Neural progenitor cell (in vitro differentiated cells): ENCODE results near the gene MAST3. TPM values are rescaled to one million over a fixed set of nuclear protein-coding genes. Genes with fewer than 3 reads are reported as not detected.

ENCODE experiments used
- DNase-seq: peaks from one replicate; pipeline ENCODE4 v3.0.0-alpha.2; 2016; ENCODE audit warnings: low spot score
- H2AFZ ChIP-seq: fragments of 200-600 bp; sonication (generic); replicated peaks from 2 replicates; pipeline ENCODE4 v1.6.1; 2016; ENCODE audit warnings: antibody characterized with exemption
- H3F3A ChIP-seq: fragments of 200-600 bp; sonication (generic); 2 replicates; pipeline ENCODE4 v1.6.1; 2016; ENCODE audit warnings: antibody characterized with exemption, low read depth
- H3K27ac ChIP-seq: fragments of 200-600 bp; sonication (generic); 2 replicates; pipeline ENCODE4 v1.5.1; 2016; ENCODE audit warnings: mild to moderate bottlenecking
- H3K27me3 ChIP-seq: fragments of 200-600 bp; sonication (generic); 2 replicates; pipeline ENCODE4 v1.6.1; 2016; ENCODE audit warnings: mild to moderate bottlenecking, moderate library complexity
- H3K36me3 ChIP-seq: fragments of 200-600 bp; sonication (generic); 2 replicates; pipeline ENCODE4 v1.5.1; 2016
- H3K4me1 ChIP-seq: fragments of 200-600 bp; sonication (generic); 2 replicates; pipeline ENCODE4 v1.6.1; 2016; ENCODE audit warnings: mixed run types
- H3K4me2 ChIP-seq: fragments of 200-600 bp; sonication (generic); 2 replicates; pipeline ENCODE4 v1.6.1; 2016
- H3K4me3 ChIP-seq: fragments of 200-600 bp; sonication (generic); 2 replicates; pipeline ENCODE4 v1.5.1; 2016
- H3K79me2 ChIP-seq: fragments of 200-600 bp; sonication (generic); 2 replicates; pipeline ENCODE4 v1.6.1; 2016; ENCODE audit warnings: low read depth
- H3K9ac ChIP-seq: fragments of 200-600 bp; sonication (generic); 2 replicates; pipeline ENCODE4 v1.6.1; 2016
- H3K9me3 ChIP-seq: fragments of 200-600 bp; sonication (generic); 2 replicates; pipeline ENCODE4 v1.5.1; 2016; ENCODE audit warnings: low read depth
- H4K20me1 ChIP-seq: fragments of 200-600 bp; sonication (generic); 2 replicates; pipeline ENCODE4 v1.6.1; 2016; ENCODE audit warnings: low read depth
- H3K27ac Mint-ChIP-seq: 3 replicates; pipeline ENCODE4 v1.8.0; 2021; ENCODE audit warnings: mixed read lengths
- H3K27me3 Mint-ChIP-seq: 2 replicates; pipeline ENCODE4 v1.8.0; 2022; ENCODE audit warnings: low read depth, mild to moderate bottlenecking, inconsistent platforms, moderate library complexity, mixed read lengths; ENCODE audit not compliant: insufficient read depth
- H3K36me3 Mint-ChIP-seq: 3 replicates; pipeline ENCODE4 v1.8.0; 2021; ENCODE audit warnings: mixed read lengths
- H3K4me1 Mint-ChIP-seq: 3 replicates; pipeline ENCODE4 v1.8.0; 2021; ENCODE audit warnings: mixed read lengths
- H3K4me3 Mint-ChIP-seq: 3 replicates; pipeline ENCODE4 v1.8.0; 2021; ENCODE audit warnings: mild to moderate bottlenecking, moderate library complexity, mixed read lengths
- H3K9me3 Mint-ChIP-seq: 3 replicates; pipeline ENCODE4 v1.8.0; 2020; ENCODE audit warnings: mixed read lengths
- EZH2 ChIP-seq: fragments of 200-600 bp; sonication (generic); IDR thresholded peaks from 2 replicates; pipeline ENCODE4 v1.6.1; 2017; ENCODE audit warnings: antibody characterized with exemption, mild to moderate bottlenecking, moderate library complexity
- EZH2phosphoT487 ChIP-seq: fragments of 200-600 bp; sonication (generic); IDR thresholded peaks from 2 replicates; pipeline ENCODE4 v1.6.1; 2017; ENCODE audit warnings: antibody characterized with exemption
- total RNA-seq: library from RNA; depleted of rRNA; stranded (reverse); fragments of >200 nt; gene quantifications from 2 replicates; pipeline ENCODE4 v1.2.3, GENCODE V29; 2015; ENCODE audit warnings: low replicate concordance
- TF ChIP-seq, protein P1 (sequence below): fragments of 200-600 bp; sonication (generic); IDR thresholded peaks from 2 replicates; pipeline ENCODE4 v1.5.1; 2017; ENCODE audit warnings: antibody characterized with exemption, mild to moderate bottlenecking

The MAST3 gene
- total RNA-seq, 1 donor from 2014 or later = 2.1 TPM

GRCh38 chr19:18194554-18195238 is 97.1 kb downstream of the MAST3 start:
- DNase-seq = peak; percentile 58
- peaks cover 6% of the 10 kb centered on the region for H3K36me3 Mint-ChIP-seq
- Histone ChIP-seq H3K79me2 (peaks cover 8% of the 10 kb centered on the region), H3K4me2 (peak overlapping the region; percentile 93), H4K20me1 (peaks cover 18% of the 10 kb centered on the region), H3K36me3 (no peaks in the 10 kb centered on the region), H3K4me1 (peaks cover 10% of the 10 kb centered on the region), H3K4me3 (peak overlapping the region; percentile 77), H3K9me3 (no peaks in the 10 kb centered on the region), H3K9ac (no peak overlapping the region), H3K27ac (no peak overlapping the region), H3F3A (peaks cover 22% of the 10 kb centered on the region), H3K27me3 (no peaks in the 10 kb centered on the region), H2AFZ (no peak overlapping the region)
- H3K4me1 Mint-ChIP-seq = peaks cover 19% of the 10 kb centered on the region
- no peaks in the 10 kb centered on the region for H3K9me3 Mint-ChIP-seq
- peaks cover 14% of the 10 kb centered on the region for H3K27me3 Mint-ChIP-seq
- H3K27ac Mint-ChIP-seq = no peak overlapping the region
- peak overlapping the region; percentile 91 for H3K4me3 Mint-ChIP-seq
- TF ChIP-seq EZH2 = no peak
- no peak for TF ChIP-seq EZH2phosphoT487
- TF ChIP-seq, protein P1, sequence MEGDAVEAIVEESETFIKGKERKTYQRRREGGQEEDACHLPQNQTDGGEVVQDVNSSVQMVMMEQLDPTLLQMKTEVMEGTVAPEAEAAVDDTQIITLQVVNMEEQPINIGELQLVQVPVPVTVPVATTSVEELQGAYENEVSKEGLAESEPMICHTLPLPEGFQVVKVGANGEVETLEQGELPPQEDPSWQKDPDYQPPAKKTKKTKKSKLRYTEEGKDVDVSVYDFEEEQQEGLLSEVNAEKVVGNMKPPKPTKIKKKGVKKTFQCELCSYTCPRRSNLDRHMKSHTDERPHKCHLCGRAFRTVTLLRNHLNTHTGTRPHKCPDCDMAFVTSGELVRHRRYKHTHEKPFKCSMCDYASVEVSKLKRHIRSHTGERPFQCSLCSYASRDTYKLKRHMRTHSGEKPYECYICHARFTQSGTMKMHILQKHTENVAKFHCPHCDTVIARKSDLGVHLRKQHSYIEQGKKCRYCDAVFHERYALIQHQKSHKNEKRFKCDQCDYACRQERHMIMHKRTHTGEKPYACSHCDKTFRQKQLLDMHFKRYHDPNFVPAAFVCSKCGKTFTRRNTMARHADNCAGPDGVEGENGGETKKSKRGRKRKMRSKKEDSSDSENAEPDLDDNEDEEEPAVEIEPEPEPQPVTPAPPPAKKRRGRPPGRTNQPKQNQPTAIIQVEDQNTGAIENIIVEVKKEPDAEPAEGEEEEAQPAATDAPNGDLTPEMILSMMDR = no peak

- no peaks in the 10 kb centered on the region for H3K9me3 Mint-ChIP-seq
- H3K9me3 ChIP-seq = no peaks in the 10 kb centered on the region
- H3K4me3 Mint-ChIP-seq = peak overlapping the region; percentile 48
- H3K4me1 ChIP-seq = peaks cover 10% of the 10 kb centered on the region
- H3K79me2 ChIP-seq = peaks cover 8% of the 10 kb centered on the region
- no peaks in the 10 kb centered on the region for H3K27me3 ChIP-seq
- no peak overlapping the region for H3K27ac ChIP-seq
- H4K20me1 ChIP-seq = peaks cover 18% of the 10 kb centered on the region
- no peak for DNase-seq
- no peak overlapping the region for H3K9ac ChIP-seq
- H3K4me3 ChIP-seq = no peak overlapping the region
- peaks cover 10% of the 10 kb centered on the region for H3K27me3 Mint-ChIP-seq
- no peaks in the 10 kb centered on the region for H3K36me3 ChIP-seq
- no peak overlapping the region for H3K4me2 ChIP-seq
- H3K36me3 Mint-ChIP-seq = peaks cover 7% of the 10 kb centered on the region
- H3K4me1 Mint-ChIP-seq = peaks cover 19% of the 10 kb centered on the region
- H3F3A ChIP-seq = peaks cover 22% of the 10 kb centered on the region
- no peak overlapping the region for H2AFZ ChIP-seq
- TF ChIP-seq EZH2 (no peak), EZH2phosphoT487 (no peak)
- H3K27ac Mint-ChIP-seq = no peak overlapping the region
Measured at GRCh38 chr19:18196511-18196845, 98.9 kb downstream of the MAST3 start.

GRCh38 chr19:18197306-18197705 is 99.7 kb downstream of the MAST3 start:
- H3K4me1 Mint-ChIP-seq = peaks cover 15% of the 10 kb centered on the region
- H3K4me3 Mint-ChIP-seq = no peak overlapping the region
- H3K9me3 Mint-ChIP-seq = no peaks in the 10 kb centered on the region

DNA sequence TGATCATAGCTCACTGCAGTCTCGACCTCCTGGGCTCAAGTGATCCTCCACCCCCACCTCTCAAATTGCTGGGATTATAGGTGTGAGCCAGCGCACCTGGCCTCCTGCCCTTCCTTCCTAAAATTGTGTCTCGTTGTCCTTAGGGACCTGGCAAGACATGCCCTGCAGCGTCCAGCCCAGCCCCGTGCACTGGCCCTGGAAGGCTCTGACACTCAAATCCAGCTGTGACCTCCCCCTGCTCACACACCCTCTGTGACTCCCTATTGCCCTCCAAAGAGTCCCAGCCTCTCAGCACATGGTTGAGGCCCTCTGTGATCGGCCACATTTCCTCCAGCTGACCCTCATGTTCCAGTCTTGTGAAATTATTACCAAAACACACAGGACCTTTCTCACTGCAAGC is 100.4 kb downstream of the MAST3 start:
- Mint-ChIP-seq H3K27ac (peak overlapping the region; percentile 53), H3K4me1 (peaks cover 14% of the 10 kb centered on the region), H3K4me3 (no peak overlapping the region), H3K36me3 (peaks cover 8% of the 10 kb centered on the region), H3K27me3 (peaks cover 12% of the 10 kb centered on the region), H3K9me3 (no peaks in the 10 kb centered on the region)
- Histone ChIP-seq H3K9me3 (no peaks in the 10 kb centered on the region), H3K9ac (no peak overlapping the region), H3K27me3 (peaks cover 10% of the 10 kb centered on the region), H3K27ac (no peak overlapping the region), H4K20me1 (peaks cover 18% of the 10 kb centered on the region), H2AFZ (no peak overlapping the region), H3K36me3 (no peaks in the 10 kb centered on the region), H3K4me1 (peaks cover 8% of the 10 kb centered on the region), H3F3A (peaks cover 15% of the 10 kb centered on the region), H3K79me2 (peaks cover 8% of the 10 kb centered on the region), H3K4me2 (no peak overlapping the region), H3K4me3 (no peak overlapping the region)
- no peak for DNase-seq
- TF ChIP-seq EZH2 (no peak), EZH2phosphoT487 (no peak)
- TF ChIP-seq, protein P1 = no peak

More at GRCh38 chr19:18197306-18197705, 99.7 kb downstream of the MAST3 start:
- no peaks in the 10 kb centered on the region for H3K36me3 ChIP-seq
- no peak for DNase-seq
- H3F3A ChIP-seq = peaks cover 14% of the 10 kb centered on the region
- peaks cover 8% of the 10 kb centered on the region for H3K79me2 ChIP-seq
- no peaks in the 10 kb centered on the region for H3K9me3 ChIP-seq
- H3K4me2 ChIP-seq = no peak overlapping the region
- Mint-ChIP-seq H3K27ac (no peak overlapping the region), H3K27me3 (peaks cover 11% of the 10 kb centered on the region), H3K36me3 (peaks cover 8% of the 10 kb centered on the region)
- peaks cover 4% of the 10 kb centered on the region for H3K27me3 ChIP-seq
- peaks cover 7% of the 10 kb centered on the region for H3K4me1 ChIP-seq
- TF ChIP-seq EZH2 (no peak), EZH2phosphoT487 (no peak)
- TF ChIP-seq, protein P1 = no peak
- no peak overlapping the region for H2AFZ ChIP-seq
- peaks cover 18% of the 10 kb centered on the region for H4K20me1 ChIP-seq
- no peak overlapping the region for H3K4me3 ChIP-seq
- H3K27ac ChIP-seq = no peak overlapping the region
- no peak overlapping the region for H3K9ac ChIP-seq
